IMR-90 (cell line): ENCODE measurements around the gene SDHAF1. TPM values are rescaled to one million over a fixed set of nuclear protein-coding genes. Genes with fewer than 3 reads are reported as not detected.

Source experiments
- ATAC-seq: fragments of 200-7000 bp; cut with Tn5 transposase; 2 replicates; pipeline ENCODE4 v1.9.1; 2020; ENCODE audit warnings: low read depth, mild to moderate bottlenecking, moderate library complexity
- BruUV-seq: library from RNA; stranded (reverse); fragments of 400-500 nt; replicated peaks from 2 replicates; lab custom pipeline; 2021; lab: Mats Ljungman, UMichigan
- CTCF ChIA-PET: fragments of 300-600 bp; formaldehyde crosslinking; extraction: SDS; loops from one replicate; lab custom pipeline; 2021; ENCODE audit warnings: antibody characterized with exemption; lab: Yijun Ruan, JAX
- POLR2A ChIA-PET: fragments of 300-600 bp; sonication (Branson Sonifier 250); formaldehyde crosslinking; loops from one replicate; lab custom pipeline; 2022; ENCODE audit warnings: antibody characterized with exemption; ENCODE audit not compliant: unreplicated experiment; lab: Charles Lee
- DNase-seq: peaks from one replicate; pipeline ENCODE4 v3.0.0; 2013
- H2AFZ ChIP-seq: replicated peaks from 2 replicates; pipeline ENCODE3; 2013; ENCODE audit warnings: low read length, mild to moderate bottlenecking; ENCODE audit not compliant: poor library complexity
- H2AK5ac ChIP-seq: 2 replicates; pipeline ENCODE4 v1.6.1; 2013; ENCODE audit warnings: low read depth, low read length, inconsistent platforms
- H2AK9ac ChIP-seq: replicated peaks from 2 replicates; pipeline ENCODE3; 2013; ENCODE audit warnings: mild to moderate bottlenecking, low read depth, low read length, moderate library complexity; ENCODE audit not compliant: poor library complexity
- H2BK120ac ChIP-seq: 2 replicates; pipeline ENCODE4 v1.6.1; 2013; ENCODE audit warnings: low read depth, low read length, inconsistent platforms
- H2BK15ac ChIP-seq: 3 replicates; pipeline ENCODE4 v1.6.1; 2013; ENCODE audit warnings: low read depth, low read length, inconsistent platforms
- H2BK20ac ChIP-seq: 2 replicates; pipeline ENCODE4 v1.6.1; 2013; ENCODE audit warnings: low read depth, mild to moderate bottlenecking, inconsistent platforms, low read length, moderate library complexity
- H2BK5ac ChIP-seq: 2 replicates; pipeline ENCODE4 v1.6.1; 2013; ENCODE audit warnings: mild to moderate bottlenecking, low read depth, low read length, inconsistent platforms; ENCODE audit not compliant: poor library complexity, severe bottlenecking
- H3K14ac ChIP-seq: replicated peaks from 2 replicates; pipeline ENCODE4 v1.6.1; 2013; ENCODE audit warnings: low read depth, low read length, inconsistent platforms
- H3K18ac ChIP-seq: 2 replicates; pipeline ENCODE4 v1.6.1; 2013; ENCODE audit warnings: low read depth, low read length, control low read depth
- H3K23ac ChIP-seq: 2 replicates; pipeline ENCODE4 v1.6.1; 2013; ENCODE audit warnings: low read depth, low read length, inconsistent platforms
- H3K27ac ChIP-seq: 2 replicates; pipeline ENCODE4 v1.5.1; 2013; ENCODE audit warnings: mild to moderate bottlenecking, control low read depth, low read length; ENCODE audit not compliant: insufficient read depth
- H3K27me3 ChIP-seq: 2 replicates; pipeline ENCODE4 v1.6.1; 2013; ENCODE audit warnings: low read length; ENCODE audit not compliant: control insufficient read depth, insufficient read depth
- H3K36me3 ChIP-seq: 2 replicates; pipeline ENCODE4 v1.6.1; 2013; ENCODE audit warnings: low read length, mixed read lengths; ENCODE audit not compliant: control insufficient read depth, insufficient read depth
- H3K4ac ChIP-seq: 2 replicates; pipeline ENCODE4 v1.6.1; 2013; ENCODE audit warnings: low read depth, low read length, inconsistent platforms
- H3K4me1 ChIP-seq: 2 replicates; pipeline ENCODE4 v1.6.1; 2013; ENCODE audit warnings: low read length, mixed read lengths; ENCODE audit not compliant: control insufficient read depth, insufficient read depth
- H3K4me2 ChIP-seq: 2 replicates; pipeline ENCODE4 v1.6.1; 2013; ENCODE audit warnings: low read depth, mild to moderate bottlenecking, control low read depth, low read length, moderate library complexity
- H3K4me3 ChIP-seq: 2 replicates; pipeline ENCODE4 v1.5.1; 2013; ENCODE audit warnings: low read depth, mild to moderate bottlenecking, control low read depth, low read length, moderate library complexity; ENCODE audit not compliant: insufficient read depth
- H3K56ac ChIP-seq: 2 replicates; pipeline ENCODE4 v1.6.1; 2013; ENCODE audit warnings: low read length, inconsistent platforms; ENCODE audit not compliant: insufficient read depth; ENCODE audit errors: extremely low read depth
- H3K79me1 ChIP-seq, 2 experiments: 2 replicates each; pipeline ENCODE4 v1.6.1; 2013; ENCODE audit warnings: low read length in 2 of 2, inconsistent platforms in 1 of 2, low read depth in 1 of 2
- H3K9ac ChIP-seq: 2 replicates; pipeline ENCODE4 v1.6.1; 2013; ENCODE audit warnings: low read depth, low read length, control low read depth
- H3K9me1 ChIP-seq: 2 replicates; pipeline ENCODE4 v1.6.1; 2013; ENCODE audit warnings: low read length, inconsistent platforms; ENCODE audit not compliant: insufficient read depth
- H3K9me3 ChIP-seq: 2 replicates; pipeline ENCODE4 v1.6.1; 2013; ENCODE audit warnings: low read length; ENCODE audit not compliant: control insufficient read depth, insufficient read depth
- H4K20me1 ChIP-seq: 2 replicates; pipeline ENCODE4 v1.6.1; 2013; ENCODE audit warnings: low read length, inconsistent platforms; ENCODE audit not compliant: insufficient read depth
- H4K5ac ChIP-seq: 2 replicates; pipeline ENCODE4 v1.6.1; 2013; ENCODE audit warnings: mild to moderate bottlenecking, low read depth, low read length, control low read depth
- H4K8ac ChIP-seq, 2 experiments: 2 replicates each; pipeline ENCODE4 v1.6.1; 2013; ENCODE audit warnings: low read depth in 2 of 2, low read length in 2 of 2, control low read depth in 1 of 2, inconsistent platforms in 1 of 2
- H4K91ac ChIP-seq: 2 replicates; pipeline ENCODE4 v1.6.1; 2013; ENCODE audit warnings: low read depth, low read length, inconsistent platforms; ENCODE audit not compliant: insufficient read depth
- CHD1 ChIP-seq: IDR thresholded peaks from 2 replicates; pipeline ENCODE4 v1.6.1; 2012; ENCODE audit warnings: low read depth, low read length, improper control_type of control experiment
- ELK1 ChIP-seq: fragments of 150-350 bp; IDR thresholded peaks from 2 replicates; pipeline ENCODE4 v1.6.1; 2016; ENCODE audit warnings: low read depth, mild to moderate bottlenecking, low read length, moderate library complexity, borderline replicate concordance
- MAFK ChIP-seq: IDR thresholded peaks from 2 replicates; pipeline ENCODE4 v1.6.1; 2012; ENCODE audit warnings: low read depth, low read length, improper control_type of control experiment
- MAZ ChIP-seq: IDR thresholded peaks from 2 replicates; pipeline ENCODE4 v1.6.1; 2012; ENCODE audit warnings: low read depth, mild to moderate bottlenecking, low read length, improper control_type of control experiment, moderate library complexity, borderline replicate concordance
- MXI1 ChIP-seq: IDR thresholded peaks from 2 replicates; pipeline ENCODE4 v1.6.1; 2012; ENCODE audit warnings: low read depth, mild to moderate bottlenecking, low read length, moderate library complexity, borderline replicate concordance
- NFE2L2 ChIP-seq: fragments of 150-350 bp; IDR thresholded peaks from 2 replicates; pipeline ENCODE4 v1.6.1; 2016; ENCODE audit warnings: low read depth, mild to moderate bottlenecking, low read length
- POLR2A ChIP-seq: IDR thresholded peaks from 2 replicates; pipeline ENCODE4 v1.6.1; 2012; ENCODE audit warnings: mild to moderate bottlenecking, low read depth, low read length
- RAD21 ChIP-seq: IDR thresholded peaks from 2 replicates; pipeline ENCODE4 v1.6.1; 2012; ENCODE audit warnings: low read length, improper control_type of control experiment
- RFX5 ChIP-seq: IDR thresholded peaks from 2 replicates; pipeline ENCODE4 v1.8.0; 2012; ENCODE audit warnings: low read depth, mild to moderate bottlenecking, low read length, moderate library complexity
- USF2 ChIP-seq: fragments of 150-350 bp; IDR thresholded peaks from 2 replicates; pipeline ENCODE4 v1.6.1; 2017; ENCODE audit warnings: mild to moderate bottlenecking, antibody characterized with exemption, low read length, low read depth
- WGBS, 2 experiments: methylation state at CpG; one replicate each; pipeline versions ENCODE4 v1.1.5 to v1.1.7; 2013; ENCODE audit warnings: missing lambda C conversion rate in 2 of 2; ENCODE audit not compliant: insufficient read length in 1 of 2; ENCODE audit errors: extremely low coverage in 2 of 2; 5-methylcytosine and 5-hydroxymethylcytosine counted together
- dilution Hi-C: fragments of 300-500 bp; cut with HindIII; formaldehyde crosslinking; loops from one replicate; pipeline ENCODE4 v1.14.3; 2018; ENCODE audit warnings: low sequenced_read_pairs; ENCODE audit not compliant: unreplicated experiment
- in situ Hi-C: fragments of 300-500 bp; cut with MboI; formaldehyde crosslinking; loops from 3 replicates; pipeline ENCODE4 v1.14.3; 2019; ENCODE audit warnings: low sequenced_read_pairs, inconsistent platforms, mixed read lengths
- intact Hi-C: fragments of 100-400 bp; cut with micrococcal nuclease; formaldehyde crosslinking; loops from 2 replicates; pipeline ENCODE4 v1.10.0; 2022
- polyA plus RNA-seq, 3 experiments: library from polyadenylated mRNA; depleted of rRNA; stranded (reverse); fragments of >200 nt; gene quantifications; 2 replicates each; pipeline ENCODE4 v1.2.3, GENCODE V29; 2012; ENCODE audit warnings: low replicate concordance in 1 of 3
- total RNA-seq: library from RNA; depleted of rRNA; stranded (reverse); fragments of >200 nt; gene quantifications from 2 replicates; pipeline ENCODE4 v1.2.3, GENCODE V29; 2012
- TF ChIP-seq, protein P1 (sequence below): conservative IDR thresholded peaks from 2 replicates; pipeline ENCODE4 v1.5.1; 2012; ENCODE audit warnings: mild to moderate bottlenecking, low read depth, low read length, improper control_type of control experiment

The SDHAF1 gene
- total and polyA plus RNA-seq, 2 of the 4 experiments (the other 2 are of a cell fraction), result 4.8 to 9.9 TPM

DNA sequence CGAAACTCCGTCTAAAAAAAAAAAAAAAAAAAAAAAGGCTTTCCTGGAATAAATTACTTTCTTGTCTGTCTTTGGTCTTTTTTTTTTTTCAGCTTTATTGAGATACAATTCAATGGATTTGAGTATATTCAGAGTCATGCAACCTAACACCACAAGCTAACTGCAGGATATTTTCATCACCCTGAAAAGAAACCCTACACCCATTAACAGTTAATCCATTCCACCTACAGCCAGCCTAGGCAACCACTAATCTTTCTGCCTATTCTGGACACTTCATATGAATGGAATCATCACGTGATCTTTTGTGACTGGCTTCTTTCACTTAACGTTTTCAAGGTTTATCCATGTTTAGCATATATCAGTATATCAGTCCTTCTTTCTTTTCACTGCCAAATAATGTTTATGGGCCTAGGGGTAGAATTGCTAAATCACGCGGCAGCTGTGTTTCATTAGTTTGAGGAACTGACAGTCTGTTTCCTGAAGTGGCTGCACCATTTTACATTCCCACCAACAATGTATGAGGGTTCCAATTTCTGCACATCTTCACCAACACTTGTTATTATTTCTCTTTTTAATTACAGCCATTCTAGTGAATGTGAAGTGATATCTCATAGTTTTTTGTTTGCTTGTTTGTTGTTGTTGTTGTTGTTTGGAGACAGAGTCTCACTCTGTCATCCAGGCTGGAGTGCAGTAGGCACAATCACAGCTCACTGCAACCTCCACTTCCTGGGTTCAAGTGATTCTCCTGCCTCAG is 38.9 kb upstream of the SDHAF1 start:
- dilution Hi-C loops, result no loop called here
- Histone ChIP-seq H2AFZ (no peak overlapping the region), H3K27me3 (peaks cover 39% of the 10 kb centered on the region), H3K4me2 (no peak overlapping the region), H3K79me1 (no peaks in the 10 kb centered on the region), H2BK15ac (no peak overlapping the region), H3K14ac (no peak overlapping the region), H3K23ac (no peak overlapping the region), H2AK5ac (no peak overlapping the region), H3K9me3 (peaks cover 2% of the 10 kb centered on the region), H3K9me1 (no peaks in the 10 kb centered on the region), H3K4ac (no peak overlapping the region), H2BK20ac (no peak overlapping the region), H3K56ac (no peak overlapping the region), H2AK9ac (no peak overlapping the region), H4K20me1 (no peaks in the 10 kb centered on the region), H3K4me3 (no peak overlapping the region), H2BK5ac (no peak overlapping the region), H4K91ac (no peak overlapping the region), H4K8ac (no peak overlapping the region), H3K9ac (no peak overlapping the region), H3K27ac (no peak overlapping the region), H3K36me3 (no peaks in the 10 kb centered on the region), H4K5ac (no peak overlapping the region), H3K18ac (no peak overlapping the region), H2BK120ac (no peak overlapping the region), H3K4me1 (no peaks in the 10 kb centered on the region)
- no CpG with 5 or more reads among the region's 6 CpGs for WGBS, 2 experiments
- in situ Hi-C loops, result no loop called here
- DNase-seq (no peak), ATAC-seq (no peak)
- POLR2A ChIA-PET, result no interaction called here
- TF ChIP-seq MXI1, result no peak
- TF ChIP-seq ELK1, result no peak
- TF ChIP-seq USF2, result no peak
- TF ChIP-seq NFE2L2, result no peak
- no peak for TF ChIP-seq MAZ
- TF ChIP-seq POLR2A, result no peak
- TF ChIP-seq, protein P1, sequence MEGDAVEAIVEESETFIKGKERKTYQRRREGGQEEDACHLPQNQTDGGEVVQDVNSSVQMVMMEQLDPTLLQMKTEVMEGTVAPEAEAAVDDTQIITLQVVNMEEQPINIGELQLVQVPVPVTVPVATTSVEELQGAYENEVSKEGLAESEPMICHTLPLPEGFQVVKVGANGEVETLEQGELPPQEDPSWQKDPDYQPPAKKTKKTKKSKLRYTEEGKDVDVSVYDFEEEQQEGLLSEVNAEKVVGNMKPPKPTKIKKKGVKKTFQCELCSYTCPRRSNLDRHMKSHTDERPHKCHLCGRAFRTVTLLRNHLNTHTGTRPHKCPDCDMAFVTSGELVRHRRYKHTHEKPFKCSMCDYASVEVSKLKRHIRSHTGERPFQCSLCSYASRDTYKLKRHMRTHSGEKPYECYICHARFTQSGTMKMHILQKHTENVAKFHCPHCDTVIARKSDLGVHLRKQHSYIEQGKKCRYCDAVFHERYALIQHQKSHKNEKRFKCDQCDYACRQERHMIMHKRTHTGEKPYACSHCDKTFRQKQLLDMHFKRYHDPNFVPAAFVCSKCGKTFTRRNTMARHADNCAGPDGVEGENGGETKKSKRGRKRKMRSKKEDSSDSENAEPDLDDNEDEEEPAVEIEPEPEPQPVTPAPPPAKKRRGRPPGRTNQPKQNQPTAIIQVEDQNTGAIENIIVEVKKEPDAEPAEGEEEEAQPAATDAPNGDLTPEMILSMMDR, result no peak
- TF ChIP-seq RFX5, result no peak
- no peak for TF ChIP-seq MAFK
- TF ChIP-seq CHD1, result no peak
- TF ChIP-seq RAD21, result no peak
- no TSS peak for BruUV-seq
- CTCF ChIA-PET, result no interaction called here
- intact Hi-C loops, result no loop called here
